NT2/D1 (cell line): Measurements from ENCODE around the gene AMBRA1.

Experiments used
- YY1 ChIP-seq: IDR thresholded peaks from 2 replicates; pipeline ENCODE4 v1.6.1; 2011; ENCODE audit not compliant: insufficient read length, insufficient read depth
- ZNF274 ChIP-seq: IDR thresholded peaks from 2 replicates; pipeline ENCODE4 v1.6.1; 2011; ENCODE audit warnings: mild to moderate bottlenecking, low read depth, low read length

DNA sequence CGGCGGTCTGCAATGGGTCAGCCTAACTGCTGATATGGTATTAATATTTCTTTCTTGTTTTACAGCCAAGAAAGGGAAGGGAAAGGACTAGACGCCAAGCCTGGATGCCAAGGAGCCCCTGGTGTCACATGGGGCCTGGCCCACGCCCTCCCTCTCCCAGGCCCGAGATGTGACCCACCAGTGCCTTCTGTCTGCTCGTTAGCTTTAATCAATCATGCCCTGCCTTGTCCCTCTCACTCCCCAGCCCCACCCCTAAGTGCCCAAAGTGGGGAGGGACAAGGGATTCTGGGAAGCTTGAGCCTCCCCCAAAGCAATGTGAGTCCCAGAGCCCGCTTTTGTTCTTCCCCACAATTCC is 210.4 kb downstream of the AMBRA1 start:
- TF ChIP-seq ZNF274 (no peak), YY1 (no peak)
